ENCODE measurements around the gene LY6G5C.

Gene LY6G5C

DNA sequence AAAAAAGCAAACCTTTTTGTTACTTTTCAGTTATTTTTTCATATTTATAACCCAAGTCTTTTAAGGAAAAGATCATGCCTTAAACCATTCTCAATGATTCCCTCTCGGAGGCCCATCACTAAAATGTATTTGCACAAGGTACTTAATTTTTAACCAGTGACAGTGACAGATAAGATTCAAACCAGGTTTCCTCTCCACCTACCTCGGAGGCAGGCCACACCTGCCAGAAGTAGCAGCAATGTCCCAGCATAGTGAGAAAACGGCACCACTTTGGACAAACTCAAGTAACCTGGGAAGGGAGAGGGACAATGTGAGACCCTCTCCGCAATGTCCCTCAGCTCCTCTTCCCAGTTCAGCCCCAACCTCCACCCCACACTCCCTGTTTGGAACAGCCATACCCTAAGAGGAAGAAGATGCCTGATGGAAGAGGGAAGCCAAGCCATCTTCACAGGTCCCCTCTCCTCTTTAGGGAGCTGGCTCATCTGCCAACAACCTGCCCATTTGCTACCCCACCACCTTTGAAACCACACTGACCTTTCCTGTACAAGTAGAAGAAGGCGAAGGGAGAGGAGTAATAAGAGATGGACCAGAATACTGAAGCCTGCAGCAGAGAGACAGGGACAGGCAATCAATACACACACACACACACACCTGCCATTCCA is 20.0 kb upstream of the LY6G5C start:
- DNase-seq (ENCODE audit: low read depth), result no peak
- H3K4me3 ChIP-seq (ENCODE audit: control insufficient read depth, low read depth, low read length), result no peak overlapping the region
- TF ChIP-seq CTCF (conservative IDR thresholded peaks at IDR 0.05; ENCODE audit: control insufficient read depth, insufficient read depth, low read depth, low read length), result no peak

- no peak for DNase-seq (ENCODE audit: low read depth)
- no peak for TF ChIP-seq CTCF (conservative IDR thresholded peaks at IDR 0.05; ENCODE audit: control insufficient read depth, insufficient read depth, low read depth, low read length)
- H3K4me3 ChIP-seq (ENCODE audit: control insufficient read depth, low read depth, low read length), result no peak overlapping the region
These were observed 16.7 kb upstream of the LY6G5C start for GRCh38 chr6:31697555-31697954.

DNA sequence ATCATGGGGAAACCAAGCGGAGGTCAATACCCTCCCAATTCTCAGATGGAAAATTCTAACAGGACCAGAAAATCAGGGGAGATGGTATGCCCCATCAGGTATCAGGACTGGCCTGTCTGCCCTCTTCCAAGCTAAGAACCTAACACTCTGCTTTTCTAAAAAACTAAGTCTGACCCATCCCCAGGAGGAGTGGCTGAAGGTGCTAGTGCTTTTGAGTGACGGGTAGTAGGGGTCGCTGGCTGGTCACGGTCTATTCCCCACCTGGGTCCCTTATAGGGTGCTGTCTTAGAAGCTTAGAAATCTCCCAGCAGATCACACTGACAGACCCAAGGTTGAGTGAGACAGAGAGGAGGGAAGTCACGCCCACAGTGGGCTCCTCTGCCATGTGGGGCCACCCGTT is 12.7 kb upstream of the LY6G5C start:
- no peak overlapping the region for H3K4me3 ChIP-seq (ENCODE audit: control insufficient read depth, low read depth, low read length)
- no peak for DNase-seq (ENCODE audit: low read depth)
- no peak for TF ChIP-seq CTCF (conservative IDR thresholded peaks at IDR 0.05; ENCODE audit: control insufficient read depth, insufficient read depth, low read depth, low read length)

DNA sequence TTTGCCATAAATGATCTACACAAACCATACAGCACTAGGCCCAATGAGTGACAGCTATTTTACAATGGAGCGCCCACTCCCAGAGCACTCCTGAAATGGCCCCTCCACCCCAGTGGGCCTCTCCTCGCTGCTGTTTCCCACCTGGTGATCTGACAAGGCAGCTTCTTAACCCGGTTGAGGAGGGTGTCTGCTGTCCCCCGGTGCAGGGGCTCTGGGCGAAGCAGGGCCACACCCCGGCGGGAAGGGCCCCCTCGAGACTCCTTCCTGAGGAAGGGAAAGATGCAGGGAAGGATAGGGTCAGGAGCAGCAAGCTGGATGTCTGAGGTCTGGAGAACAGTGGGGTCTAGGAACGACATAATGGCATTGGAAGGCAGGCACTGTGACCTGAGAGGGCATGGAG is 12.0 kb upstream of the LY6G5C start:
- H3K4me3 ChIP-seq (ENCODE audit: control insufficient read depth, low read depth, low read length), result no peak overlapping the region
- no peak for TF ChIP-seq CTCF (conservative IDR thresholded peaks at IDR 0.05; ENCODE audit: control insufficient read depth, insufficient read depth, low read depth, low read length)
- DNase-seq (ENCODE audit: low read depth), result no peak

DNA sequence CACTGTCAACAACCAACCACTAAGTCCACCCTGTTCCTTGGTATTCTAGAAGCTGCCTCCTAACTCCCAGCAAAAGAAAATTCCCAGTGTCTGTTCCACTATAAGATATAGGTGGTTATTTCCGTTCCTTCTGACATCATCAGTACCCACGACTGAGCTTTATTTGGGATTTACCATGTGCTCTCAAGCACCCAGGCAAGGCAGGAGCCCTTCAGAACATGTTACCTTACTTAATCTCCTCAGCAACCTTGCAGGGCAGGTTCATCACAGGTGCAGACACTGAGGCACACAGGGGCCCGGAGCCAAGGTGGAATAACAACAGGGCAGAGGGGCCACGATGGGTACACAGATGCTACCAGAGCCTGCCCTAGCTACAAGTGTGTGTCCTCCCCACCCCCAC is 11.5 kb upstream of the LY6G5C start:
- TF ChIP-seq CTCF (conservative IDR thresholded peaks at IDR 0.05; ENCODE audit: control insufficient read depth, insufficient read depth, low read depth, low read length), result no peak
- no peak overlapping the region for H3K4me3 ChIP-seq (ENCODE audit: control insufficient read depth, low read depth, low read length)
- DNase-seq (ENCODE audit: low read depth), result no peak

DNA sequence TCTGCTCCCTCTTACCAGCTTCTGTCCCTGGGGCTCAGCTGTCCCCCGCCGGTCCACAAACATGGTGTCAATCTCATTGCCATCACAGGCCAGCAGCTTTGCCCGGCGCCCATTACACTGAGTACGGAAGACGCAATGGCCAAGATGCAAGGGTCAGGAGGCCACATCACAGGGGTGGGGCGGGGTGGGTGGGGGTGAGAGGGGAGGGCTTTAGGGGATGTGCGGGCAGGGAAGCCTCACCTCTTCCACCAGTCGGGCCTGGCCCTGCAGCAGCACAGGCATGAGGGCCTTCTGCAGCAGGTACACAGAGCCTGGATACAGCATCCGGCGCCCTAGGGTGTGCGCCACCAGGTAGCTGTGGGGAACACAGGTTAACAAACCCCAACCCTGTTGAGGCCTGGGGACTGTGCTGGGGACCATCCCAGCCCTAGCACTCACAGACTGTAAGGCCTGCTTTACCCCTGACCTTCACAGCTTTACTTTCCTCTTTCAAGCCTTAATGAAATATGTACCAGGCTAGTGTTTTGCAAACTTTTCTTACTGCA is 10.8 kb upstream of the LY6G5C start:
- TF ChIP-seq CTCF (conservative IDR thresholded peaks at IDR 0.05; ENCODE audit: control insufficient read depth, insufficient read depth, low read depth, low read length), result no peak

More for the DNA sequence above, 10.8 kb upstream of the LY6G5C start:
- H3K4me3 ChIP-seq (ENCODE audit: control insufficient read depth, low read depth, low read length), result no peak overlapping the region
- DNase-seq (ENCODE audit: low read depth), result no peak
